Measurements from ENCODE around the gene RPL39.
"Not testable (repeated sequence)": the region's sequence is repeated elsewhere in the genome, so short reads cannot be mapped to it uniquely, and the experiment has no call there.

Gene RPL39

GRCh38 chrX:119791437-119792231, at the start of gene RPL39:
Gene RPL39, minus strand, starts transcription at chrX:119791630. Its CDS starts 54 bp downstream, at chrX:119791576.
- DNase-seq (ENCODE audit: low read depth): peak; percentile 49
- TF ChIP-seq CTCF (IDR thresholded peaks at IDR 0.05; ENCODE audit: control insufficient read depth, insufficient read depth, low read depth, low read length, missing control alignments): no peak
- peak within 1 kb of the TSS; percentile 88 for H3K4me3 ChIP-seq (ENCODE audit: control insufficient read depth, low read depth, low read length)

- no peak for DNase-seq (ENCODE audit: low read depth)
- TF ChIP-seq CTCF (IDR thresholded peaks at IDR 0.05; ENCODE audit: control insufficient read depth, insufficient read depth, low read depth, low read length, missing control alignments): no peak
- H3K4me3 ChIP-seq (ENCODE audit: control insufficient read depth, low read depth, low read length): no peak overlapping the region
These were observed 42.5 kb upstream of the RPL39 start for GRCh38 chrX:119833905-119834304.

- TF ChIP-seq CTCF (IDR thresholded peaks at IDR 0.05; ENCODE audit: control insufficient read depth, insufficient read depth, low read depth, low read length, missing control alignments): no peak
- no peak for DNase-seq (ENCODE audit: low read depth)
These were observed 37.0 kb upstream of the RPL39 start for GRCh38 chrX:119828446-119828845.

GRCh38 chrX:119826399-119826959, 35.0 kb upstream of the RPL39 start:
- TF ChIP-seq CTCF (IDR thresholded peaks at IDR 0.05; ENCODE audit: control insufficient read depth, insufficient read depth, low read depth, low read length, missing control alignments): no peak
- no peak for DNase-seq (ENCODE audit: low read depth)
- no peak overlapping the region for H3K4me3 ChIP-seq (ENCODE audit: control insufficient read depth, low read depth, low read length)

More at GRCh38 chrX:119828446-119828845, 37.0 kb upstream of the RPL39 start:
- H3K4me3 ChIP-seq (ENCODE audit: control insufficient read depth, low read depth, low read length): no peak overlapping the region

GRCh38 chrX:119824221-119824620, 32.8 kb upstream of the RPL39 start:
- not testable (repeated sequence) for H3K4me3 ChIP-seq (ENCODE audit: control insufficient read depth, low read depth, low read length); DNase-seq (ENCODE audit: low read depth)

- DNase-seq (ENCODE audit: low read depth): not testable (repeated sequence)
These were observed 30.3 kb upstream of the RPL39 start for GRCh38 chrX:119821703-119822102.

GRCh38 chrX:119817130-119817690, 25.8 kb upstream of the RPL39 start:
- DNase-seq (ENCODE audit: low read depth): no peak
- TF ChIP-seq CTCF (IDR thresholded peaks at IDR 0.05; ENCODE audit: control insufficient read depth, insufficient read depth, low read depth, low read length, missing control alignments): no peak
- H3K4me3 ChIP-seq (ENCODE audit: control insufficient read depth, low read depth, low read length): no peak overlapping the region

More at GRCh38 chrX:119821703-119822102, 30.3 kb upstream of the RPL39 start:
- H3K4me3 ChIP-seq (ENCODE audit: control insufficient read depth, low read depth, low read length): not testable (repeated sequence)
